Measurements from ENCODE around the gene CD37.
"Not testable (repeated sequence)": the region's sequence is repeated elsewhere in the genome, so short reads cannot be mapped to it uniquely, and the experiment has no call there.

Gene CD37

GRCh38 chr19:49348305-49349189 lies 13.3 kb downstream of the CD37 start:
- no peak for DNase-seq

DNA sequence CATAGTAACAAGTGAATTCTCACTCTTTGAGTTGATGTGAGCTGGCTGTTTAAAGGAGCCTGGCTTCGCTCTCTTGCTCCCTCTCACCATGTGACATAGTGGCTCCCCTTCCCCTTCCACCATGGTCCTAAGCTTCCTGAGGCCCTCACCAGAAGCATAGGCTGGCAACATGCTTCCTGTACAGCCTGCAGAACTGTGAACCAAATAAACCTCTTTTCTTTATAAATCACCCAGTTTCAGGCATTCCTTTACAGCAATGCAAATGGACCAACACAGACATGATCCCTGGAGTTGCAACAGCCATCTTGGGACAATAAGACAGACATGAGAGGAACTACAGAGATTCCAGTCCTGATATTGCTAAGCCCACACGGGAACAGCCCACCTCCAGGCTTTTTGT lies 14.4 kb downstream of the CD37 start:
- no peak for DNase-seq

DNA sequence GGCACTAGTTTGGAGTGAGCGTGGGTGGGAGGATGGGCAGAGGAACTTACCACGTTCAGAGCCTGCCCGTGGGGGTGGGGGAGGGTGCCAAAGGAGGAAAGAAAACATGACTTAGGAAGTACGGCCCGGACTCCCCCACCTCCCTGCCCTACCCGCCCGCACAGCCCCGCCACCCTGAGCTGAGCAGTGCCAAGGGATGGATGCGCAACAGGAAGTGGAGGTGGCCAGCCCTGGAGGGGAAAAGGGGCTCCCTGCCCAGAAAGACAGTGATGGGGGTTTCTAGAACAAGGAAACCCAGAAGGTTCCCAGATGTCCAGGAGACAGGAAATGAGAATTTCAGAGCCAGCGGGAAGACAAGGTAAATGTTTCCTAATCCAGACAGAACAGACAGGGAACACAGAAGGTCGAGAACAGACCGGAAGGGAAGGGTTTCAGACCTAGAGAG lies 20.7 kb downstream of the CD37 start:
- peak; percentile 55 for DNase-seq

DNA sequence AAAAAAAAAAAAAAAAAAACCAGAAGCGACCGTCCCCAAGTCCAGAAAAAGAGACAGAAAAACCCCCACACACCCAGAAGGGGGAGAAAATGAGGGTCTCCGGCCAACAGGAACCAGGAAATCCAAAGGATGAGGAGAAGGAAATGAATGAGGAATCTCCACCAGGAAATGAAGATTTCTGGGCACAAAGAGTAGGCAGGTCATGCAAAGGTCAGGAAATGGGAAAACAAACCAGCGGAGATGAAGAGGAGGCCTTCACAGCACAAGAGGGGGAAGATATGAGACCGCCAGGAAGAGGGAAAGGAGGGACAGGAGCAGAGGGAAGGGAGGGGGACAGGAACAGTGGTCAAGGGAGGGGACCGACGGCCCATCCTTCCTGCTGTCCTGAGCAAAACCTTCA lies 21.2 kb downstream of the CD37 start:
- DNase-seq, result no peak

GRCh38 chr19:49357186-49357585 lies 22.0 kb downstream of the CD37 start:
- no peak for DNase-seq

- no peak for DNase-seq
These were observed 24.9 kb downstream of the CD37 start for GRCh38 chr19:49359851-49360820.

DNA sequence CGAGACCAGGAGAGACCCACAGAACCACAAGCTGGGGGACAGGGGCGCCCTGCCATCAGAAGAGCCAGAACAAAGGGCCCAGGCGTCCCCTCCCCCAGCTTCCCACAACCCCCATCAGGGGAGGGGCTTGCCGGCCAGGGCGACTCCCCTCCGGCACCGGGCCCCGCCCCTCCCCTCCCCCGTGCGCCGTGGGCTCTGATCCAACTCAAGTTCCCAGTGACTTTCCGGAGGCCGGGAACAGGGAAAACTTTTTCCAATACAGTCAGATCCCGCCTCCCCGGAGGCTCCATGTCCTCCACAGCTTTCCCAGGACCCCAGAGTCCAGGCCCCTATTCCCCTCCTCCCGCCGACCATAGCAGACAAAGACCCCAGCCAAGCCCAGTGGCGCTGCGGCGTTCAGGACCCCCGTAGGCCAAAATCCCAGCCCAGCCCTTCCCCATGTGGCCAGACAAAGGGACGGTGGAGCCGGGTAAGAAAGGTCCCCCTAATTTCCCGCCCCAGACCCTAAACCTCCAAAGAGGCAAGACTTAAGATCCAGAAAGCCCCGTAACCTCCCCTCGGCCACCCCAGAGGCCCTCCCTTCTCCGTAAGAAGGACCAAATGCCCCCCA lies 26.3 kb downstream of the CD37 start:
- DNase-seq, result peak; percentile 92

DNA sequence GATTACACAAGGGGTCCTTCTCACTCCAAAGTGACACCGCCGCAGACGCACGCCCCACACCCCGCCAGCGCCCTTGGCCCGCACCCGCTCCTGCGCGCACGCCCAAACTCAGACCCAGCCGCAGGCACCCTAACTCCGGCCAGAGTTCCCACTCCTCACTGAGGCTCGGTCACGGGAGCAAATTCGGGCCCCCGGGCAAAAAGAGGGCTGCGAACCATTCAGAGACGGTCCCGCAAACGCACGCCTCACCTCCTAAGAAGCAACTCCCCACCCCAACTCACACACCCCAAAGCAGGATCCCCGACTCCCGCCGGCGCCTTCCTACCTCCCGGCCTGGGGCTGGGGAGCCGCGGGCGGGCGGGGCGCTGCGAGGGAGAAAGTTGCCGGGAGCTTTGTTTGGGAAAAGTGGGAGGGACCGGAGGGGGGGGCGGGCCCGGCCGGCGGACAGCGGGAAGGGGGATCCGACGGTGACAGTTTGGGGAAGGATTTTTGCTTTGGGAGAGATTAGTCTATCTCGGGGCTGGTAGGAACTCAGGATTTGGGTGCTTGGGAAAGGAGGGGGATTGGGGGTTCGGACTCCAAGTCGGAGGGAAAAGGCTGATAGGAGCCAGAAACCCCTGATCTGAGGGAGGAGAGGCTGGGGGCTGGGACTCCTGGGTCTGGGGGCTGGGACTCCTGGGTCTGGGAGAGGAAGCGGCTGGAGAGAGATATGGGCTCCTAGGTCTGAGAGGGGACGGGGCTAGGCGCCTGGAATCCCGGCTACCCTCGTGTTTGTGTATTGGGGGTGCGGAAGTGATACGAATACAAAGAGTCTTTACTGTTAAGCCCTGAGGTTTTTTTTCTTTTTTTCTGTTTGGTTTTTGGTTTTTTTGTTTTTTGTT lies 27.1 kb downstream of the CD37 start, which contains the start of gene TEAD2:
TEAD2 (minus strand) TSS at position 369 of the 881 bp plus-strand sequence. CDS start 2,341 bp downstream, outside the sequence.
- peak; percentile 67 for DNase-seq

- DNase-seq, result peak; percentile 41
These were observed 27.7 kb downstream of the CD37 start for GRCh38 chr19:49362929-49363267.

GRCh38 chr19:49363268-49364082 lies 28.3 kb downstream of the CD37 start, which contains the start of gene DKKL1:
Gene DKKL1, plus strand, starts transcription at chr19:49363877. Its CDS starts 122 bp downstream, at chr19:49363999.
- peak; percentile 99 for DNase-seq

DNA sequence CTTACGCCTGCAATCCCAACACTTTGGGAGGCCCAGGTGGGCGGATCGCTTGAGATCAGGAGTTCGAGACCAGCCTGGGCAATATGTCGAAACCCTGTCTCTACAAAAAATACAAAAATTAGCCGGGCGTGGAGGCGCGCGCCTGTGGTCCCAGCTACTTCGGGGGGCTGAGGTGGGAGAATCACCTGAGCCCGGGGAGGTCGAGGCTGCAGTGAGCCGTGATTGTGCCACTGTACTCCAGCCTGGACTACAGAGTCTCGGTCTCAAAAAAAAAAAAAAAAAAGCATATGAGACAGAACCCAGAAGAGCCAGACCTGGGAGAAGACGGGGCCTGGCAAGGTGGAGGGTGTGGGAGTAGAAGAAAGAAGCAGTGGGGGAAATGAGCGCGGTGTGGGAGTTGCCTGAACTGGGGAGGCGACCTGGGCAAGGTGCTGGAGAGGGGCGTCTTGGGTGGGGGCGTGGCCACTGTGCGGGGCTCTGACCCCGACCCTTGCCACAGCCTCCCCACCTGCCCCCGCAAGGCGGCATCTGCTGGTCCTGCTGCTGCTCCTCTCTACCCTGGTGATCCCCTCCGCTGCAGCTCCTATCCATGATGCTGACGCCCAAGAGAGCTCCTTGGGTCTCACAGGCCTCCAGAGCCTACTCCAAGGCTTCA lies 29.0 kb downstream of the CD37 start:
- no peak for DNase-seq

DNA sequence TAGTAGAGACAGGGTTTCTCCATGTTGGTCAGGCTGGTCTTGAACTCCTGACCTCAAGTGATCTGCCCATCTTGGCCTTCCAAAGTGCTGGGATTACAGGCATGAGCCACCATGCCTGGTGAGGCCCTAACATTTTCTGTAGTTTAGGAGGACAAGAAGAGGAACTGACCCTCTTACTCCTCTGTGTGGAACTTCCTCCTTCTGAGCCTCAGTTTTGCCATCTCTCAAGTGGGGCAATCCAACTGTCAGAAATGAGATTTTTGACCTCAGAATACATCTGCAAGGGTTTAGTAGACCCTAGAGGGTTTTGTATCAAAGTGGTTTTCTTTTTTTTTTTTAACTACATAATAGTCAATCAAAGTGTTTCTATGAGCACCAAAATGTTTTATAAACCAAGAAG lies 30.9 kb downstream of the CD37 start:
- no peak for DNase-seq

- no peak for DNase-seq
These were observed 33.6 kb downstream of the CD37 start for GRCh38 chr19:49368711-49369358.

DNA sequence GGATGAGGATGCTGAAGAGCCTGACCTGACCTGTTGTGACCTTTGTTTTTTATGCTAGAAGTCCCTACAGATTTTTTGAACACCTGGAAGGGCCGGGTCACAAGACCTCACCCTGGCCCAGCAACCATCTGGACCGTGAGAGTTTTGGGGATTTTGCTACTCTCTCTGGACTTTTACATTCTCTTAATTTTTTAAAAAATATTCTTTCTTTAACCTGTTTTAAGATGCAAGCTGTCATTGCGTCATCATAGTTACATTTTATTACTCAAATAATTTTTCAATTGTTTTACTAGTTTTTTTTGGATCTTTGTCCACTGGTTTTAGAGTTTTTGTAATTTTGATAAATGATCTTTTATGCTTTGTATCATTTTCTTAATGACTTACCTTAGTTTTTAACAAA lies 36.0 kb downstream of the CD37 start:
- no peak for DNase-seq

DNA sequence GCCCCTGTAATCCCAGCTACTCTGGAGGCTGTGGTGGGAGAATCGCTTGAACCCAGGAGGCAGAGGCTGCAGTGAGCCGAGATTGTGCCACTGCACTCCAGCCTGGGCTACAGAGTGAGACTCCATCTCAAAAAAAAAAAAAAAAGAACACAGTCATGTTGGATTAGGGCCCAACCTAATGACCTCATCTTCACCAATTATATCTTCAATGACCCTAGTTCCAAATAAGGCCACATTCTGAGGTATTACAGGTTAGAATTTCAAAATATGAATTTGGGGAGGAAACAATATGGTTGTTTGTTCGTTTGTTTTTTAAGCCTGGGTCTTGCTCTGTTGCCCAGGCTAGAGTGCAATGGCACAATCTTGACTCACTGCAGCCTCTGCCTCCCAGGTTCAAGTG lies 38.0 kb downstream of the CD37 start:
- not testable (repeated sequence) for DNase-seq

DNA sequence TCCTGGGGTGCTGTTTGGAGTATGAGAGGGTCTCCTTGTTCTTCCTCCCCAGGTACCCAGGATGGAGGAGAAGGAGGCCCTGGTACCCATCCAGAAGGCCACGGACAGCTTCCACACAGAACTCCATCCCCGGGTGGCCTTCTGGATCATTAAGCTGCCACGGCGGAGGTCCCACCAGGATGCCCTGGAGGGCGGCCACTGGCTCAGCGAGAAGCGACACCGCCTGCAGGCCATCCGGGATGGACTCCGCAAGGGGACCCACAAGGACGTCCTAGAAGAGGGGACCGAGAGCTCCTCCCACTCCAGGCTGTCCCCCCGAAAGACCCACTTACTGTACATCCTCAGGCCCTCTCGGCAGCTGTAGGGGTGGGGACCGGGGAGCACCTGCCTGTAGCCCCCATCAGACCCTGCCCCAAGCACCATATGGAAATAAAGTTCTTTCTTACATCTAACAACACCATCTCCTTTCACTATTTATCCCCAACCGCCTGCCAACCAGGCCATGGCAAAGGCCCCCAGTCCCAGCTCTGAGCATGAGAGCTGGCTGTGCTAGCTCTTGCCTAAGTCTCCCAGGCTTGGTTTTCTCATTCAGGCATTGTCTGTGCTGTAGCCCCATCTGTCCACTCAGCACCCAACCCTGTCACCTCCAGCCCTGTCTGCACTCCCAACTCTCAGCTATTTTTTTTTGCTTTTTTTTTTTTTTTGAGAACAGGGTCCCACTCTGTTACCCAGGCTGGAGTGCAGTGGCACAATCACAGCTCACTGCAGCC lies 39.6 kb downstream of the CD37 start:
- DNase-seq, result no peak

- no peak for DNase-seq
These were observed 43.3 kb downstream of the CD37 start for GRCh38 chr19:49378512-49378911.

- DNase-seq, result no peak
These were observed 45.2 kb downstream of the CD37 start for GRCh38 chr19:49380391-49380790.

DNA sequence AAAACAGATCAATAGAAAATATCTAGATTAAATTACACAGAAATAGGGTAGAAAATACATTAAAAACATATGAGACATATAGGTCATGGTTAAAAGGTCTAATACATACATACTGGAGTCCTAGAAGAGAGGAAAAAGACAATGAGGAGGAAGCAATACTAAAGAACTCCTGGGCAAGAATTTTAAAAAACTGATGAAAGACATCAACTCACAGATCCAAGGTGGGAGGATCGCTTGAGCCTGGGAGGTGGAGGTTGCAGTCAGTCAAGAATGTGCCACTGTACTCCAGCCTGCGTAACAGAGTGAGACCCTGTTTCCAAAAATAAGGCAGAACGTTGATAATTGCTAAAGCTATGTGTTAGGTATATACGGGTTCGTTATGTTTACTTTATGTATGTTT lies 47.4 kb downstream of the CD37 start:
- DNase-seq, result no peak

Data from fibroblast of upper back skin (primary cell).